ENCODE measurements around the gene DHRSX. TPM values are rescaled to one million over a fixed set of nuclear protein-coding genes. Genes with fewer than 3 reads are reported as not detected.

Gene DHRSX
- total RNA-seq, 1 donor from 2014 or later: 19.0 TPM

- no peak overlapping the region for H3K4me3 ChIP-seq (ENCODE audit: low read depth, low read length)
- no peaks in the 10 kb centered on the region for H3K27me3 ChIP-seq (ENCODE audit: control insufficient read depth, insufficient read depth, low read length)
- DNase-seq (ENCODE audit: low read depth) (no peak), FAIRE-seq (no peak)
- TF ChIP-seq CTCF (IDR thresholded peaks at IDR 0.05; ENCODE audit: insufficient read depth, low read length, severe bottlenecking): no peak
- no peaks in the 10 kb centered on the region for H3K36me3 ChIP-seq (ENCODE audit: control insufficient read depth, insufficient read depth, low read length)
These were observed 176.6 kb downstream of the DHRSX start for GRCh38 chrX:2324151-2324550.

GRCh38 chrX:2321411-2321810, 179.4 kb downstream of the DHRSX start:
- TF ChIP-seq CTCF (IDR thresholded peaks at IDR 0.05; ENCODE audit: insufficient read depth, low read length, severe bottlenecking): no peak
- FAIRE-seq: no peak

GRCh38 chrX:2320580-2321327, 180.0 kb downstream of the DHRSX start:
- FAIRE-seq: peak; percentile 72
- no peak for TF ChIP-seq CTCF (IDR thresholded peaks at IDR 0.05; ENCODE audit: insufficient read depth, low read length, severe bottlenecking)
- Histone ChIP-seq H3K36me3 (ENCODE audit: control insufficient read depth, insufficient read depth, low read length) (no peaks in the 10 kb centered on the region), H3K27me3 (ENCODE audit: control insufficient read depth, insufficient read depth, low read length) (no peaks in the 10 kb centered on the region), H3K4me3 (ENCODE audit: low read depth, low read length) (no peak overlapping the region)
- DNase-seq (ENCODE audit: low read depth): peak; percentile 81

More at GRCh38 chrX:2321411-2321810, 179.4 kb downstream of the DHRSX start:
- DNase-seq (ENCODE audit: low read depth): no peak
- Histone ChIP-seq H3K36me3 (ENCODE audit: control insufficient read depth, insufficient read depth, low read length) (no peaks in the 10 kb centered on the region), H3K4me3 (ENCODE audit: low read depth, low read length) (no peak overlapping the region), H3K27me3 (ENCODE audit: control insufficient read depth, insufficient read depth, low read length) (no peaks in the 10 kb centered on the region)

DNA sequence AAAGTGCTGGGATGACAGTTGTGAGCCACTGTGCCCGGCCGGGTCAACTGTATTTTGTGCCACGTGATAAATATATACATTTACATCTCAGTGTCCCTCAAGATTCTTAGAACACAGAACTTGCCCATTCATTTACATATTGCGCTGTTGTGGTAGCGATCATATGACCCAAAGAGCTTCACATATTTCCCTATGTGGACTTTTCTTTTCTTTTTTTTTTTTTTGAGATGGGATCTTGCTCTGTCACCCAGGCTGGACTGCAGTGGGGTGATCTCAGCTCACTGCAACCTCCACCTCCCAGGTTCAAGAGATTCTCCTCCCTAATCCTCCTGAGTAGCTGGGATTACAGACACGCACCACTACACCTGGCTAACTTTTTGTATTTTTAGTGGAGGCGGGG, 180.7 kb downstream of the DHRSX start:
- H3K36me3 ChIP-seq (ENCODE audit: control insufficient read depth, insufficient read depth, low read length): no peaks in the 10 kb centered on the region
- no peak overlapping the region for H3K4me3 ChIP-seq (ENCODE audit: low read depth, low read length)
- FAIRE-seq: no peak
- no peak for DNase-seq (ENCODE audit: low read depth)
- H3K27me3 ChIP-seq (ENCODE audit: control insufficient read depth, insufficient read depth, low read length): no peaks in the 10 kb centered on the region
- TF ChIP-seq CTCF (IDR thresholded peaks at IDR 0.05; ENCODE audit: insufficient read depth, low read length, severe bottlenecking): no peak

- H3K27me3 ChIP-seq (ENCODE audit: control insufficient read depth, insufficient read depth, low read length): no peaks in the 10 kb centered on the region
- FAIRE-seq (no peak), DNase-seq (ENCODE audit: low read depth) (no peak)
- TF ChIP-seq CTCF (IDR thresholded peaks at IDR 0.05; ENCODE audit: insufficient read depth, low read length, severe bottlenecking): no peak
- H3K36me3 ChIP-seq (ENCODE audit: control insufficient read depth, insufficient read depth, low read length): no peaks in the 10 kb centered on the region
- no peak overlapping the region for H3K4me3 ChIP-seq (ENCODE audit: low read depth, low read length)
These were observed 182.4 kb downstream of the DHRSX start for GRCh38 chrX:2318371-2318770.
